GM12878 (cell line): ENCODE data around the gene DPY30. TPM values are rescaled to one million over a fixed set of nuclear protein-coding genes. Genes with fewer than 3 reads are reported as not detected.

Experiments
- ATAC-seq: fragments of 200-7000 bp; cut with Tn5 transposase; 3 replicates; pipeline ENCODE4 v1.9.1; 2020; ENCODE audit warnings: mild to moderate bottlenecking, moderate library complexity
- BruUV-seq: library from RNA; stranded (reverse); fragments of 400-500 nt; replicated peaks from 2 replicates; lab custom pipeline; 2021; lab: Mats Ljungman, UMichigan
- CTCF ChIA-PET: fragments of 300-600 bp; sonication (Branson Sonifier 250); formaldehyde crosslinking; extraction: SDS; loops from one replicate; lab custom pipeline; 2021; ENCODE audit warnings: inconsistent platforms; lab: Yijun Ruan, JAX
- POLR2A ChIA-PET: fragments of 350-600 bp; formaldehyde crosslinking; extraction: SDS; loops from one replicate; lab custom pipeline; 2021; ENCODE audit warnings: inconsistent platforms; lab: Charles Lee
- RAD21 ChIA-PET: fragments of 300-600 bp; sonication (Branson Sonifier 250); formaldehyde crosslinking; loops from one replicate; lab custom pipeline; 2023; ENCODE audit warnings: antibody characterized with exemption; ENCODE audit not compliant: unreplicated experiment; lab: Charles Lee
- SMC1A ChIA-PET: fragments of 300-600 bp; sonication (Branson Sonifier 250); formaldehyde crosslinking; loops from one replicate; lab custom pipeline; 2023; ENCODE audit not compliant: unreplicated experiment, uncharacterized antibody; lab: Charles Lee
- DNase-seq: peaks from one replicate; pipeline ENCODE4 v3.0.0-alpha.2; 2011; ENCODE audit warnings: low read depth, low spot score
- FAIRE-seq: peaks from 3 replicates; lab custom pipeline; 2011; peaks lifted over from hg19 to GRCh38; lab: Jason Lieb, UNC
- H2AFZ ChIP-seq: 2 replicates; pipeline ENCODE4 v1.6.0; 2011; ENCODE audit warnings: low read depth, low read length, control low read depth; ENCODE audit not compliant: control insufficient read depth
- H3K27ac ChIP-seq: 2 replicates; pipeline ENCODE4 v1.5.1; 2011; ENCODE audit warnings: control low read depth; ENCODE audit not compliant: control insufficient read depth, insufficient read depth
- H3K27me3 ChIP-seq, 2 experiments: replicated peaks in 1 of 2; 2 replicates each; pipeline versions ENCODE4 v1.6.0 to v1.6.1; 2011; ENCODE audit warnings: low read length in 1 of 2; ENCODE audit not compliant: control insufficient read depth in 2 of 2, insufficient read depth in 2 of 2
- H3K36me3 ChIP-seq, 2 experiments: 2 replicates each; pipeline ENCODE4 v1.5.1; 2011; ENCODE audit warnings: low read length in 1 of 2; ENCODE audit not compliant: control insufficient read depth in 2 of 2, insufficient read depth in 2 of 2
- H3K4me1 ChIP-seq: 2 replicates; pipeline ENCODE4 v1.6.1; 2011; ENCODE audit warnings: mild to moderate bottlenecking, low read length, moderate library complexity, mixed read lengths; ENCODE audit not compliant: control insufficient read depth, insufficient read depth
- H3K4me2 ChIP-seq: 2 replicates; pipeline ENCODE4 v1.6.0; 2011; ENCODE audit warnings: control low read depth; ENCODE audit not compliant: control insufficient read depth, insufficient read depth
- H3K4me3 ChIP-seq: fragments of 200-600 bp; sonication (generic); 2 replicates; pipeline ENCODE4 v1.5.1; 2016
- H3K79me2 ChIP-seq: 2 replicates; pipeline ENCODE4 v1.6.0; 2011; ENCODE audit warnings: low read length; ENCODE audit not compliant: control insufficient read depth, insufficient read depth
- H3K9ac ChIP-seq: 2 replicates; pipeline ENCODE4 v1.8.0; 2011; ENCODE audit warnings: low read length, control low read depth, mixed read lengths; ENCODE audit not compliant: control insufficient read depth, insufficient read depth
- H3K9me3 ChIP-seq: replicated peaks from 3 replicates; pipeline ENCODE4 v1.5.1; 2011; ENCODE audit warnings: mild to moderate bottlenecking, low read length; ENCODE audit not compliant: control insufficient read depth, insufficient read depth
- H4K20me1 ChIP-seq: 2 replicates; pipeline ENCODE4 v1.6.0; 2011; ENCODE audit not compliant: control insufficient read depth, insufficient read depth
- HCFC1 ChIP-seq: fragments of 150-350 bp; IDR thresholded peaks from 2 replicates; pipeline ENCODE4 v1.6.1; 2014; ENCODE audit warnings: low read length
- NFYB ChIP-seq: IDR thresholded peaks from 2 replicates; pipeline ENCODE4 v1.6.1; 2011; ENCODE audit warnings: low read depth, mild to moderate bottlenecking, low read length, improper control_type of control experiment, moderate library complexity; ENCODE audit not compliant: insufficient read depth
- SPI1 ChIP-seq: IDR thresholded peaks from 2 replicates; pipeline ENCODE4 v1.6.1; 2011; ENCODE audit warnings: low read depth, mild to moderate bottlenecking, low read length, moderate library complexity, borderline replicate concordance; ENCODE audit not compliant: insufficient read depth
- ZNF622 ChIP-seq: fragments of 450-650 bp; IDR thresholded peaks from 2 replicates; pipeline ENCODE4 v1.6.1; 2017; ENCODE audit warnings: mild to moderate bottlenecking, inconsistent platforms
- ZZZ3 ChIP-seq: IDR thresholded peaks from 2 replicates; pipeline ENCODE4 v1.6.1; 2011; ENCODE audit warnings: low read depth; ENCODE audit not compliant: control insufficient read depth, insufficient read length
- WGBS: methylation state at CpG from one replicate; pipeline ENCODE4 v1.1.6; 2016; ENCODE audit warnings: low lambda C conversion rate; ENCODE audit not compliant: insufficient replicate concordance, insufficient coverage; ENCODE audit errors: missing lambda C conversion rate; 5-methylcytosine and 5-hydroxymethylcytosine counted together
- in situ Hi-C: fragments of 300-500 bp; cut with MboI; formaldehyde crosslinking; loops from 9 replicates; pipeline ENCODE4 v1.14.3; 2018; ENCODE audit warnings: mixed read lengths
- intact Hi-C: fragments of 100-400 bp; cut with micrococcal nuclease; formaldehyde crosslinking; loops from one replicate; pipeline ENCODE4 v1.14.2; 2022; ENCODE audit not compliant: unreplicated experiment
- polyA plus RNA-seq, 11 experiments: library from polyadenylated mRNA; depleted of rRNA in 4 of 11; unstranded in 6 of 11; stranded (reverse) in 5 of 11; fragments of >200 nt; fragmentation: Nextera tagmentation in 4 of 11; fragmentation: Illumina TruSeq in 1 of 11; extraction: Ambion mirVana in 4 of 11; extraction: Trizol in 1 of 11; gene quantifications; 1 replicate in 1 of 11; 2 replicates in 10 of 11; pipeline versions ENCODE4 v1.2.1 to v1.2.3, GENCODE V29; 2011 to 2016; ENCODE audit warnings: inconsistent platforms in 2 of 11, missing spikeins in 2 of 11, low read depth in 1 of 11
- total RNA-seq, 4 experiments: library from RNA; depleted of rRNA in 3 of 4; stranded (reverse); fragments of >200 nt in 3 of 4; fragmentation: Illumina TruSeq in 1 of 4; extraction: Trizol in 1 of 4; gene quantifications; 2 replicates each; pipeline versions ENCODE4 v1.2.1 to v1.2.3, GENCODE V29; 2013 to 2021
- TF ChIP-seq, protein P1 (sequence below): fragments of 450-650 bp; IDR thresholded peaks from 2 replicates; pipeline ENCODE4 v1.6.1; 2016; ENCODE audit warnings: mild to moderate bottlenecking
- TF ChIP-seq, protein P2 (sequence below): fragments of 450-650 bp; formaldehyde crosslinking; IDR thresholded peaks from 2 replicates; pipeline ENCODE4 v1.5.0; 2022; ENCODE audit warnings: mild to moderate bottlenecking, missing genetic modification characterization

The DPY30 gene
- total and polyA plus RNA-seq, 10 of the 15 experiments (the other 5 are each of a cell fraction or from before 2014, with no cell fraction given): 45.8 to 307 (median 89.2) TPM

- Histone ChIP-seq H3K4me3 (no peak overlapping the region), H3K4me1 (peaks cover 10% of the 10 kb centered on the region; the same call in 1 of the 2 replicates), H3K27ac (no peak overlapping the region), H3K4me2 (no peak overlapping the region), H3K79me2 (peaks cover 23% of the 10 kb centered on the region), H3K9ac (no peak overlapping the region), H4K20me1 (no peaks in the 10 kb centered on the region), H3K36me3 (no peaks in the 10 kb centered on the region), H3K27me3 (no peaks in the 10 kb centered on the region), H2AFZ (no peak overlapping the region), H3K9me3 (no peaks in the 10 kb centered on the region)
- no TSS peak for BruUV-seq
- ChIA-PET RAD21 (interaction anchor here (0.6 to 2.3 kb wide), 8 partner anchors 9 to 1781 kb away, joined by 3 to 12 read pairs (median 3); partner anchors contain the start of gene DPY30), SMC1A (interaction anchor here (0.6 to 1.4 kb wide), 10 partner anchors 10 to 252 kb away, joined by 3 to 8 read pairs (median 3); partner anchors contain the start of genes DPY30 and NLRC4), CTCF (interaction anchor here (0.7 to 1.8 kb wide), 8 partner anchors 13 to 125 kb away, joined by 3 to 9 read pairs (median 3); partner anchors contain the start of genes DPY30 and SPAST), POLR2A (interaction anchor here (0.5 to 1.9 kb wide), 6 partner anchors 20 to 153 kb away, joined by 3 to 9 read pairs (median 6); partner anchors contain the start of genes DPY30, SLC30A6 and SPAST)
- 100% methylated on average over 1 of the region's 1 CpG for WGBS
- intact Hi-C loops (no loop called here), in situ Hi-C loops (no loop called here)
- no peak for TF ChIP-seq ZZZ3
- TF ChIP-seq, protein P1, sequence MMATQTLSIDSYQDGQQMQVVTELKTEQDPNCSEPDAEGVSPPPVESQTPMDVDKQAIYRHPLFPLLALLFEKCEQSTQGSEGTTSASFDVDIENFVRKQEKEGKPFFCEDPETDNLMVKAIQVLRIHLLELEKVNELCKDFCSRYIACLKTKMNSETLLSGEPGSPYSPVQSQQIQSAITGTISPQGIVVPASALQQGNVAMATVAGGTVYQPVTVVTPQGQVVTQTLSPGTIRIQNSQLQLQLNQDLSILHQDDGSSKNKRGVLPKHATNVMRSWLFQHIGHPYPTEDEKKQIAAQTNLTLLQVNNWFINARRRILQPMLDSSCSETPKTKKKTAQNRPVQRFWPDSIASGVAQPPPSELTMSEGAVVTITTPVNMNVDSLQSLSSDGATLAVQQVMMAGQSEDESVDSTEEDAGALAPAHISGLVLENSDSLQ: peak; percentile 35
- FAIRE-seq: no peak
- ATAC-seq: no peak
- no peak for DNase-seq
Measured at GRCh38 chr2:32012872-32013271, 26.7 kb downstream of the DPY30 start.

DNA sequence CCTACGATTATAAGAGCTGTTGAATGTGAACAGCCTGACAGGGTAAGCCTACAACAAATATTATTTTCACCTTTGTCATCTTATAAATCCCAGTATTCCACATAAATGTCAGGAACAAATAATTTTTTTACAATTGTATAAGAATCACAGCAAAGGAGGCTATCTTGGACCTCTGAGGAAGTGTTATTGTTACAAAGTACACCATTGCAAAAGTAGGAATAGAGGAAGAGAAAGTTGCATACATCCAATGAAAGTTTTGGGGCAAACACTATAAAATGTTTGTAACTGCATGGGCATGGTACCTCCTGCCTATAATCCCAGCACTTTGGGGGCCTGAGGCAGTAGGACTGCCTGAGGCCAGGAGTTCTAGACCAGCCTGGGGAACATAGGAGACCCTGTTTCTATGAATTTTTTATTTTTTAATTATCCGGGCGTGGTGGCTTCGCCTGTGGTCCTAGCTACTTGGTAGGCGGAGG, 28.1 kb downstream of the DPY30 start:
- H3K4me1 ChIP-seq: peaks cover 16% of the 10 kb centered on the region
- peak overlapping the region; percentile 73 for H3K4me2 ChIP-seq
- peak overlapping the region; percentile 77 for H3K4me3 ChIP-seq
- in situ Hi-C loops (no loop called here), intact Hi-C loops (loop anchor here (1.0 kb wide), 1 partner anchor 52 kb away; the partner anchor contains the start of gene SPAST)
- ChIA-PET SMC1A (interaction anchor here (1.5 kb wide), 1 partner anchor 28 kb away, joined by 6 read pairs; the partner anchor contains the start of gene DPY30), CTCF (interaction anchor here (0.8 to 1.6 kb wide), 3 partner anchors 13 to 124 kb away, joined by 3 to 4 read pairs (median 3); no protein-coding TSS in a partner anchor), POLR2A (interaction anchor here (0.5 to 1.0 kb wide), 3 partner anchors 28 to 1395 kb away, joined by 3 to 6 read pairs (median 3); partner anchors contain the start of gene DPY30), RAD21 (interaction anchor here (1.0 to 2.3 kb wide), 3 partner anchors 28 to 124 kb away, joined by 3 to 12 read pairs (median 4); partner anchors contain the start of genes DPY30 and SPAST)
- ATAC-seq (no peak), DNase-seq (no peak), FAIRE-seq (no peak)
- peak overlapping the region; percentile 82 for H3K27ac ChIP-seq
- 53% methylated on average over 5 of the region's 5 CpGs for WGBS
- H2AFZ ChIP-seq: peak overlapping the region; percentile 44
- H3K36me3 ChIP-seq: no peaks in the 10 kb centered on the region
- H4K20me1 ChIP-seq: no peaks in the 10 kb centered on the region
- TF ChIP-seq SPI1 (peak; percentile 37; the same call in 1 of the 2 replicates), ZNF622 (no peak), HCFC1 (no peak), NFYB (no peak)
- TF ChIP-seq, protein P2, sequence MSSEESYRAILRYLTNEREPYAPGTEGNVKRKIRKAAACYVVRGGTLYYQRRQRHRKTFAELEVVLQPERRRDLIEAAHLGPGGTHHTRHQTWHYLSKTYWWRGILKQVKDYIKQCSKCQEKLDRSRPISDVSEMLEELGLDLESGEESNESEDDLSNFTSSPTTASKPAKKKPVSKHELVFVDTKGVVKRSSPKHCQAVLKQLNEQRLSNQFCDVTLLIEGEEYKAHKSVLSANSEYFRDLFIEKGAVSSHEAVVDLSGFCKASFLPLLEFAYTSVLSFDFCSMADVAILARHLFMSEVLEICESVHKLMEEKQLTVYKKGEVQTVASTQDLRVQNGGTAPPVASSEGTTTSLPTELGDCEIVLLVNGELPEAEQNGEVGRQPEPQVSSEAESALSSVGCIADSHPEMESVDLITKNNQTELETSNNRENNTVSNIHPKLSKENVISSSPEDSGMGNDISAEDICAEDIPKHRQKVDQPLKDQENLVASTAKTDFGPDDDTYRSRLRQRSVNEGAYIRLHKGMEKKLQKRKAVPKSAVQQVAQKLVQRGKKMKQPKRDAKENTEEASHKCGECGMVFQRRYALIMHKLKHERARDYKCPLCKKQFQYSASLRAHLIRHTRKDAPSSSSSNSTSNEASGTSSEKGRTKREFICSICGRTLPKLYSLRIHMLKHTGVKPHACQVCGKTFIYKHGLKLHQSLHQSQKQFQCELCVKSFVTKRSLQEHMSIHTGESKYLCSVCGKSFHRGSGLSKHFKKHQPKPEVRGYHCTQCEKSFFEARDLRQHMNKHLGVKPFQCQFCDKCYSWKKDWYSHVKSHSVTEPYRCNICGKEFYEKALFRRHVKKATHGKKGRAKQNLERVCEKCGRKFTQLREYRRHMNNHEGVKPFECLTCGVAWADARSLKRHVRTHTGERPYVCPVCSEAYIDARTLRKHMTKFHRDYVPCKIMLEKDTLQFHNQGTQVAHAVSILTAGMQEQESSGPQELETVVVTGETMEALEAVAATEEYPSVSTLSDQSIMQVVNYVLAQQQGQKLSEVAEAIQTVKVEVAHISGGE: no peak
- no peaks in the 10 kb centered on the region for H3K9me3 ChIP-seq
- no peaks in the 10 kb centered on the region for H3K27me3 ChIP-seq
- peaks cover 36% of the 10 kb centered on the region for H3K79me2 ChIP-seq
- TSS peak; percentile 99 for BruUV-seq
- peak overlapping the region; percentile 77 for H3K9ac ChIP-seq
